HCT116 (cell line): ENCODE measurements around the gene BAIAP2L1. TPM values are rescaled to one million over a fixed set of nuclear protein-coding genes. Genes with fewer than 3 reads are reported as not detected.
A peak's percentile ranks its signal among the peaks of the same experiment; 100 is the strongest.

ENCODE experiments used
- ATAC-seq: fragments of 200-7000 bp; cut with Tn5 transposase; 2 replicates; pipeline ENCODE4 v1.9.1; 2020; ENCODE audit warnings: mild to moderate bottlenecking, moderate library complexity
- BruUV-seq: library from RNA; stranded (reverse); fragments of 400-500 nt; replicated peaks from 2 replicates; lab custom pipeline; 2021; lab: Mats Ljungman, UMichigan
- CTCF ChIA-PET: fragments of 300-600 bp; sonication (Branson Sonifier 250); formaldehyde crosslinking; loops from one replicate; lab custom pipeline; 2021; ENCODE audit warnings: antibody characterized with exemption; lab: Charles Lee
- POLR2A ChIA-PET: fragments of 300-600, 350-600 bp; sonication (Branson Sonifier 250); formaldehyde crosslinking; loops from one replicate; lab custom pipeline; 2021; ENCODE audit warnings: antibody characterized with exemption; lab: Charles Lee
- RAD21 ChIA-PET, 2 experiments: fragments of 300-600 bp; sonication (Branson Sonifier 250); formaldehyde crosslinking; loops; one replicate each; lab custom pipeline; 2023; ENCODE audit warnings: low total read pairs in 2 of 2; ENCODE audit not compliant: uncharacterized antibody in 2 of 2, unreplicated experiment in 2 of 2, low non-redundant PET in 1 of 2; lab: Charles Lee
- DNase-seq: peaks from one replicate; pipeline ENCODE4 v3.0.0-alpha.2; 2010; ENCODE audit warnings: low read depth, low spot score
- H2AFZ ChIP-seq: fragments of 200-600 bp; shearing (Covaris generic), sonication (generic); 2 replicates; pipeline ENCODE4 v1.6.1; 2017; ENCODE audit warnings: low read depth, mixed run types, mixed read lengths, antibody characterized with exemption, low read length; ENCODE audit not compliant: poor library complexity, severe bottlenecking
- H3K27ac ChIP-seq: 2 replicates; pipeline ENCODE4 v1.5.1; 2012; ENCODE audit warnings: low read depth, low read length
- H3K27me3 ChIP-seq: fragments of 200-600 bp; sonication (generic); 2 replicates; pipeline ENCODE4 v1.6.1; 2016; ENCODE audit warnings: mixed run types, low read length, mixed read lengths; ENCODE audit not compliant: insufficient read depth
- H3K36me3 ChIP-seq, 2 experiments: fragments of 200-500 bp in 1 of 2; fragments of 200-600 bp in 1 of 2; sonication (Bioruptor generic) in 1 of 2; sonication (generic) in 1 of 2; 2 replicates each; pipeline versions ENCODE4 v1.5.1 to v1.6.1; 2014 to 2016; ENCODE audit warnings: low read length in 2 of 2, inconsistent platforms in 1 of 2, mixed read lengths in 1 of 2, mixed run types in 1 of 2; ENCODE audit not compliant: insufficient read depth in 2 of 2, control insufficient read depth in 1 of 2
- H3K4me1 ChIP-seq, 2 experiments: fragments of 200-600 bp in 1 of 2; sonication (generic) in 1 of 2; 2 replicates each; pipeline versions ENCODE4 v1.5.1 to v1.6.1; 2012 to 2017; ENCODE audit warnings: low read length in 2 of 2, inconsistent platforms in 1 of 2, mild to moderate bottlenecking in 1 of 2, mixed read lengths in 1 of 2, mixed run types in 1 of 2, moderate library complexity in 1 of 2; ENCODE audit not compliant: insufficient read depth in 2 of 2, control insufficient read depth in 1 of 2
- H3K4me2 ChIP-seq: fragments of 200-600 bp; sonication (generic); 2 replicates; pipeline ENCODE4 v1.6.1; 2017; ENCODE audit warnings: mixed run types, low read length, mixed read lengths
- H3K4me3 ChIP-seq, 2 experiments: fragments of 200-600 bp in 1 of 2; sonication (generic) in 1 of 2; replicated peaks in 1 of 2; 2 replicates each; pipeline ENCODE4 v1.5.1; 2011 to 2016; ENCODE audit warnings: low read length in 2 of 2, control low read depth in 1 of 2, low read depth in 1 of 2, mild to moderate bottlenecking in 1 of 2, mixed read lengths in 1 of 2, mixed run types in 1 of 2
- H3K79me2 ChIP-seq: fragments of 200-600 bp; sonication (generic); 2 replicates; pipeline ENCODE4 v1.6.1; 2017; ENCODE audit warnings: mild to moderate bottlenecking, mixed run types, low read length, moderate library complexity, mixed read lengths; ENCODE audit not compliant: insufficient read depth
- H3K9ac ChIP-seq: fragments of 200-600 bp; sonication (generic); 2 replicates; pipeline ENCODE4 v1.6.1; 2016; ENCODE audit warnings: low read length, mixed read lengths
- H3K9me2 ChIP-seq: fragments of 200-600 bp; sonication (generic), shearing (Covaris generic); 2 replicates; pipeline ENCODE4 v1.6.1; 2017; ENCODE audit warnings: mixed run types, mild to moderate bottlenecking, moderate library complexity; ENCODE audit not compliant: insufficient read depth
- H3K9me3 ChIP-seq, 2 experiments: fragments of 200-500 bp in 1 of 2; fragments of 200-600 bp in 1 of 2; sonication (Bioruptor generic) in 1 of 2; sonication (generic) in 1 of 2; 2 replicates each; pipeline ENCODE4 v1.6.1; 2014 to 2017; ENCODE audit warnings: low read length in 2 of 2, mixed read lengths in 2 of 2, inconsistent platforms in 1 of 2, low read depth in 1 of 2, mild to moderate bottlenecking in 1 of 2, mixed run types in 1 of 2, moderate library complexity in 1 of 2; ENCODE audit not compliant: control insufficient read depth in 1 of 2, insufficient read depth in 1 of 2
- H4K20me1 ChIP-seq: fragments of 200-600 bp; sonication (generic), shearing (Covaris generic); 2 replicates; pipeline ENCODE4 v1.6.1; 2017; ENCODE audit warnings: mixed run types, mild to moderate bottlenecking, moderate library complexity; ENCODE audit not compliant: insufficient read depth
- ATF3 ChIP-seq: IDR thresholded peaks from 2 replicates; pipeline ENCODE4 v1.6.1; 2012
- CBX3 ChIP-seq: IDR thresholded peaks from 2 replicates; pipeline ENCODE4 v1.6.1; 2012; ENCODE audit warnings: low read depth
- CEBPB ChIP-seq: IDR thresholded peaks from 2 replicates; pipeline ENCODE4 v1.6.1; 2012; ENCODE audit warnings: low read depth
- ELF1 ChIP-seq: IDR thresholded peaks from 2 replicates; pipeline ENCODE4 v1.6.1; 2012; ENCODE audit warnings: low read depth, borderline replicate concordance
- EZH2 ChIP-seq: fragments of 200-600 bp; sonication (generic); IDR thresholded peaks from 2 replicates; pipeline ENCODE4 v1.6.1; 2017; ENCODE audit warnings: antibody characterized with exemption, mixed run types
- EZH2phosphoT487 ChIP-seq: fragments of 200-600 bp; IDR thresholded peaks from 2 replicates; pipeline ENCODE4 v1.6.1; 2018; ENCODE audit warnings: antibody characterized with exemption, borderline replicate concordance
- FOSL1 ChIP-seq: IDR thresholded peaks from 2 replicates; pipeline ENCODE4 v1.6.1; 2012; ENCODE audit warnings: low read depth
- JUND ChIP-seq: IDR thresholded peaks from 2 replicates; pipeline ENCODE4 v1.6.1; 2012
- MAX ChIP-seq: IDR thresholded peaks from 2 replicates; pipeline ENCODE4 v1.6.1; 2012
- REST ChIP-seq: IDR thresholded peaks from 2 replicates; pipeline ENCODE4 v1.6.1; 2012; ENCODE audit warnings: low read depth
- SIN3A ChIP-seq: IDR thresholded peaks from 2 replicates; pipeline ENCODE4 v1.6.1; 2012; ENCODE audit warnings: low read depth
- SRF ChIP-seq: IDR thresholded peaks from 2 replicates; pipeline ENCODE4 v1.6.1; 2012; ENCODE audit warnings: low read depth
- TCF7L2 ChIP-seq: IDR thresholded peaks from 2 replicates; pipeline ENCODE4 v1.7.0; 2011; ENCODE audit warnings: borderline replicate concordance, inconsistent platforms; ENCODE audit not compliant: insufficient read depth, insufficient read length; ENCODE audit errors: extremely low read depth
- YY1 ChIP-seq: IDR thresholded peaks from 2 replicates; pipeline ENCODE4 v1.6.1; 2011; ENCODE audit warnings: low read length, low read depth, moderate library complexity, mild to moderate bottlenecking; ENCODE audit not compliant: insufficient replicate concordance; ENCODE audit errors: extremely low read depth
- ZFX ChIP-seq: fragments of 450-650 bp; IDR thresholded peaks from 2 replicates; pipeline ENCODE4 v1.6.1; 2017
- ZNF274 ChIP-seq: fragments of 200-500 bp; sonication (Bioruptor generic); IDR thresholded peaks from 2 replicates; pipeline ENCODE4 v1.6.1; 2014; ENCODE audit warnings: mild to moderate bottlenecking, low read depth, low read length, inconsistent platforms
- intact Hi-C: fragments of 100-400 bp; cut with micrococcal nuclease; formaldehyde crosslinking; loops from 2 replicates; pipeline ENCODE4 v1.10.0; 2022
- total RNA-seq: library from RNA; stranded (reverse); gene quantifications from one replicate; pipeline ENCODE4 v1.2.1, GENCODE V29; 2021; ENCODE audit not compliant: unreplicated experiment

The BAIAP2L1 gene
- total RNA-seq, 1 experiment from 2014 or later: 61.2 TPM

GRCh38 chr7:98339043-98339442, 61.8 kb downstream of the BAIAP2L1 start:
- no peak overlapping the region for H3K27ac ChIP-seq
- CTCF ChIA-PET: no interaction called here
- no peaks in the 10 kb centered on the region for H3K9me2 ChIP-seq
- no peaks in the 10 kb centered on the region for H3K9me3 ChIP-seq
- H2AFZ ChIP-seq: no peak overlapping the region
- H3K4me3 ChIP-seq: no peak overlapping the region
- BruUV-seq: TSS peak; percentile 29
- POLR2A ChIA-PET: no interaction called here
- peaks cover 7 to 37% of the 10 kb centered on the region in 2 experiments; a peak in 3 of 4 replicates for H3K4me1 ChIP-seq
- H3K9ac ChIP-seq: no peak overlapping the region
- 0 out of 2 replicates have a peak, but pooled peaks cover 5% of the 10 kb centered on the region for H4K20me1 ChIP-seq
- DNase-seq (no peak), ATAC-seq (no peak)
- peaks cover 45% of the 10 kb centered on the region for H3K79me2 ChIP-seq
- H3K36me3 ChIP-seq: 0 out of 4 replicates have a peak, but pooled peaks cover 0 to 4% of the 10 kb centered on the region in 2 experiments
- RAD21 ChIA-PET: no interaction called here
- H3K4me2 ChIP-seq: no peak overlapping the region
- intact Hi-C loops: no loop called here
- H3K27me3 ChIP-seq: no peaks in the 10 kb centered on the region
- TF ChIP-seq EZH2: no peak
- no peak for TF ChIP-seq MAX
- TF ChIP-seq YY1: no peak
- no peak for TF ChIP-seq ELF1
- TF ChIP-seq JUND: no peak
- no peak for TF ChIP-seq ZFX
- TF ChIP-seq ZNF274: no peak
- no peak for TF ChIP-seq ATF3
- TF ChIP-seq EZH2phosphoT487: no peak
- no peak for TF ChIP-seq TCF7L2
- no peak for TF ChIP-seq REST
- no peak for TF ChIP-seq FOSL1
- TF ChIP-seq SRF: no peak
- TF ChIP-seq SIN3A: no peak
- TF ChIP-seq CEBPB: no peak
- TF ChIP-seq CBX3: no peak
